Lower leg skin (tissue), 3 donors: ENCODE data around the gene RNF217.

ENCODE experiments used
- CTCF ChIP-seq, 3 donors: fragments of 450-650 bp; IDR thresholded peaks; one replicate each; pipeline ENCODE4 v1.5.1; 2016; ENCODE audit warnings: antibody characterized with exemption in 3 of 3, mild to moderate bottlenecking in 3 of 3, moderate library complexity in 2 of 3
- POLR2A ChIP-seq, 2 donors: fragments of 450-650 bp; IDR thresholded peaks; one replicate each; pipeline ENCODE4 v1.6.1; 2016 to 2017; ENCODE audit warnings: antibody characterized with exemption in 2 of 2, mild to moderate bottlenecking in 1 of 2, moderate library complexity in 1 of 2

GRCh38 chr6:125132058-125132457 lies 169.8 kb downstream of the RNF217 start:
- TF ChIP-seq CTCF (IDR thresholded peaks at IDR 0.05) (no peak), POLR2A (IDR thresholded peaks at IDR 0.05) (no peak)
